SK-N-SH (cell line): ENCODE data around the gene NRP2. TPM values are rescaled to one million over a fixed set of nuclear protein-coding genes. Genes with fewer than 3 reads are reported as not detected.

ENCODE experiments used
- CTCF ChIA-PET: fragments of 300-600, 350-600 bp; formaldehyde crosslinking; extraction: SDS; loops from one replicate; lab custom pipeline; 2021; lab: Yijun Ruan, JAX
- POLR2A ChIA-PET: fragments of 350-600 bp; sonication (Branson Sonifier 250); formaldehyde crosslinking; extraction: SDS; loops from one replicate; lab custom pipeline; 2020; ENCODE audit warnings: antibody characterized with exemption, inconsistent platforms; lab: Yijun Ruan, JAX
- DNase-seq: peaks from one replicate; pipeline ENCODE4 v3.0.0; 2012
- H2AFZ ChIP-seq: fragments of 200-600 bp; sonication (generic); 2 replicates; pipeline ENCODE4 v1.8.1; 2016; ENCODE audit warnings: antibody characterized with exemption, mild to moderate bottlenecking, low read depth
- H3F3A ChIP-seq: fragments of 200-600 bp; sonication (generic); replicated peaks from 2 replicates; pipeline ENCODE3; 2016; ENCODE audit warnings: antibody characterized with exemption, mild to moderate bottlenecking; ENCODE audit not compliant: insufficient read depth
- H3K27ac ChIP-seq, 2 experiments: fragments of 200-500 bp in 1 of 2; fragments of 200-600 bp in 1 of 2; sonication (Bioruptor generic) in 1 of 2; sonication (generic), shearing (Covaris generic) in 1 of 2; 2 replicates each; pipeline versions ENCODE4 v1.5.1 to v1.6.1; 2014 to 2016; ENCODE audit warnings: low read depth in 2 of 2, inconsistent platforms in 1 of 2, low read length in 1 of 2, mild to moderate bottlenecking in 1 of 2, mixed read lengths in 1 of 2
- H3K27me3 ChIP-seq: fragments of 200-600 bp; sonication (generic), shearing (Covaris generic); 2 replicates; pipeline ENCODE4 v1.6.1; 2016; ENCODE audit warnings: mixed run types; ENCODE audit not compliant: insufficient read depth
- H3K36me3 ChIP-seq, 2 experiments: fragments of 200-500 bp in 1 of 2; fragments of 200-600 bp in 1 of 2; sonication (Bioruptor generic) in 1 of 2; sonication (generic) in 1 of 2; replicated peaks in 1 of 2; 2 replicates each; pipeline versions ENCODE3 to v1.5.1; 2014 to 2016; ENCODE audit warnings: low read length in 1 of 2, mild to moderate bottlenecking in 1 of 2; ENCODE audit not compliant: insufficient read depth in 2 of 2, control insufficient read depth in 1 of 2
- H3K4me1 ChIP-seq, 2 experiments: fragments of 200-500 bp in 1 of 2; fragments of 200-600 bp in 1 of 2; sonication (Bioruptor generic) in 1 of 2; sonication (generic), shearing (Covaris generic) in 1 of 2; 2 replicates each; pipeline versions ENCODE4 v1.5.1 to v1.6.1; 2014 to 2016; ENCODE audit warnings: low read depth in 1 of 2, low read length in 1 of 2, mixed run types in 1 of 2; ENCODE audit not compliant: insufficient read depth in 2 of 2, control insufficient read depth in 1 of 2
- H3K4me2 ChIP-seq: fragments of 200-600 bp; sonication (generic), shearing (Covaris generic); 2 replicates; pipeline ENCODE4 v1.6.1; 2017; ENCODE audit warnings: mixed run types
- H3K4me3 ChIP-seq, 2 experiments: fragments of 200-500 bp in 1 of 2; fragments of 200-600 bp in 1 of 2; sonication (Bioruptor generic) in 1 of 2; sonication (generic), shearing (Covaris generic) in 1 of 2; 2 replicates each; pipeline versions ENCODE4 v1.5.1 to v1.8.1; 2014 to 2016; ENCODE audit warnings: low read depth in 2 of 2, inconsistent platforms in 1 of 2, low read length in 1 of 2, mild to moderate bottlenecking in 1 of 2, mixed read lengths in 1 of 2, moderate library complexity in 1 of 2
- H3K79me2 ChIP-seq: fragments of 200-600 bp; sonication (generic); 2 replicates; pipeline ENCODE4 v1.8.1; 2017; ENCODE audit warnings: mild to moderate bottlenecking; ENCODE audit not compliant: insufficient read depth
- H3K9ac ChIP-seq: fragments of 200-600 bp; sonication (generic); 2 replicates; pipeline ENCODE4 v1.6.1; 2017; ENCODE audit warnings: mixed run types
- H3K9me2 ChIP-seq: fragments of 200-600 bp; sonication (generic); 2 replicates; pipeline ENCODE4 v1.6.1; 2017; ENCODE audit warnings: mixed run types
- H3K9me3 ChIP-seq: fragments of 200-600 bp; sonication (generic); 2 replicates; pipeline ENCODE4 v1.6.1; 2017; ENCODE audit warnings: mixed run types, mild to moderate bottlenecking, moderate library complexity
- H4K20me1 ChIP-seq: fragments of 200-600 bp; sonication (generic); 2 replicates; pipeline ENCODE4 v1.6.1; 2017; ENCODE audit warnings: mild to moderate bottlenecking, mixed run types; ENCODE audit not compliant: insufficient read depth
- CHD2 ChIP-seq: fragments of 150-350 bp; IDR thresholded peaks from 2 replicates; pipeline ENCODE4 v1.6.1; 2018; ENCODE audit warnings: low read length; ENCODE audit not compliant: partially characterized antibody
- GABPA ChIP-seq: IDR thresholded peaks from 2 replicates; pipeline ENCODE4 v1.4.0; 2012; ENCODE audit warnings: low read depth, mild to moderate bottlenecking
- MEF2A ChIP-seq: IDR thresholded peaks from 2 replicates; pipeline ENCODE4 v1.4.0; 2012; ENCODE audit warnings: low read depth, borderline replicate concordance
- POLR2AphosphoS5 ChIP-seq: IDR thresholded peaks from 2 replicates; pipeline ENCODE4 v1.6.1; 2012; ENCODE audit warnings: low read depth, low read length
- SIN3A ChIP-seq: IDR thresholded peaks from 2 replicates; pipeline ENCODE4 v1.6.1; 2012; ENCODE audit warnings: low read depth, mild to moderate bottlenecking, low read length, moderate library complexity, borderline replicate concordance
- USF1 ChIP-seq: IDR thresholded peaks from 2 replicates; pipeline ENCODE4 v1.4.0; 2012; ENCODE audit warnings: low read depth, borderline replicate concordance
- WGBS: methylation state at CpG from one replicate; pipeline ENCODE4 v1.1.6; 2017; ENCODE audit warnings: low lambda C conversion rate; 5-methylcytosine and 5-hydroxymethylcytosine counted together
- polyA plus RNA-seq, 3 experiments: library from polyadenylated mRNA; depleted of rRNA; stranded (reverse); fragments of >200 nt; gene quantifications; 2 replicates each; pipeline ENCODE4 v1.2.3, GENCODE V29; 2012
- TF ChIP-seq, protein P1 (sequence below): IDR thresholded peaks from 2 replicates; pipeline ENCODE4 v1.4.0; 2012; ENCODE audit warnings: low read depth, borderline replicate concordance

Gene NRP2
- polyA plus RNA-seq, 1 of the 3 experiments (the other 2 are of a cell fraction): 68.8 TPM

DNA sequence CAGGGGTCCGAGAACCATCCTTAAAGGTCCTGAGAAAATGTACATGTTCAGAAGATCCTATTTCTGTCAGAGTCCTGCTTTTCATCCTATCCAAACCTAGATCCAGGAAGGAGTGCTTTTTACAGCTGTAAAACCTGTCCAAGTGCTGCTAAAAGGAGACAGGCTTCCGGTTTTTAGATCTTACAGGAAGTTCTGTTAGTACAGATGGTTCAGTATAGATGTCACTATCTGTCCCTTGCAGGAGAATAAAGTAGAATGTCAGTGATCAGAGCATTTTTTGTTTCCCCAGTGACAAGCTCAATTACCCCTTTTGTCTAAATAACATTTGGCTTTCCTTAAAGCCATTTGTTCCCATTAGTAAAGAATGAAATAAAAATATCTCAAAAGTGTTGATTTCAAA, 98.3 kb downstream of the NRP2 start:
- Histone ChIP-seq H3K4me1 (peaks cover 0 to 2% of the 10 kb centered on the region in 2 experiments; a peak in 2 of 4 replicates), H4K20me1 (no peaks in the 10 kb centered on the region), H3K4me3 (no peak overlapping the region), H3K27me3 (no peaks in the 10 kb centered on the region), H3K9me2 (no peaks in the 10 kb centered on the region), H3K9ac (no peak overlapping the region), H3K27ac (no peak overlapping the region), H2AFZ (no peak overlapping the region), H3K4me2 (no peak overlapping the region), H3K36me3 (peaks cover 0 to 4% of the 10 kb centered on the region in 2 experiments), H3K9me3 (no peaks in the 10 kb centered on the region), H3F3A (no peaks in the 10 kb centered on the region), H3K79me2 (no peaks in the 10 kb centered on the region)
- ChIA-PET POLR2A (no interaction called here), CTCF (interaction anchor here (1.9 kb wide), 1 partner anchor 145 kb away, joined by 7 read pairs; no protein-coding TSS in a partner anchor)
- DNase-seq: no peak
- TF ChIP-seq MEF2A (no peak), USF1 (no peak), CHD2 (no peak), GABPA (no peak), POLR2AphosphoS5 (no peak)
- WGBS: 80% methylated on average over 2 of the region's 2 CpGs

GRCh38 chr2:205781244-205781931, 99.1 kb downstream of the NRP2 start:
- no peaks in the 10 kb centered on the region for H3K79me2 ChIP-seq
- H3F3A ChIP-seq: no peaks in the 10 kb centered on the region
- no peak overlapping the region for H3K4me2 ChIP-seq
- POLR2A ChIA-PET: no interaction called here
- TF ChIP-seq SIN3A: no peak
- TF ChIP-seq, protein P1, sequence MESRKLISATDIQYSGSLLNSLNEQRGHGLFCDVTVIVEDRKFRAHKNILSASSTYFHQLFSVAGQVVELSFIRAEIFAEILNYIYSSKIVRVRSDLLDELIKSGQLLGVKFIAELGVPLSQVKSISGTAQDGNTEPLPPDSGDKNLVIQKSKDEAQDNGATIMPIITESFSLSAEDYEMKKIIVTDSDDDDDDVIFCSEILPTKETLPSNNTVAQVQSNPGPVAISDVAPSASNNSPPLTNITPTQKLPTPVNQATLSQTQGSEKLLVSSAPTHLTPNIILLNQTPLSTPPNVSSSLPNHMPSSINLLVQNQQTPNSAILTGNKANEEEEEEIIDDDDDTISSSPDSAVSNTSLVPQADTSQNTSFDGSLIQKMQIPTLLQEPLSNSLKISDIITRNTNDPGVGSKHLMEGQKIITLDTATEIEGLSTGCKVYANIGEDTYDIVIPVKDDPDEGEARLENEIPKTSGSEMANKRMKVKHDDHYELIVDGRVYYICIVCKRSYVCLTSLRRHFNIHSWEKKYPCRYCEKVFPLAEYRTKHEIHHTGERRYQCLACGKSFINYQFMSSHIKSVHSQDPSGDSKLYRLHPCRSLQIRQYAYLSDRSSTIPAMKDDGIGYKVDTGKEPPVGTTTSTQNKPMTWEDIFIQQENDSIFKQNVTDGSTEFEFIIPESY: no peak
- no peaks in the 10 kb centered on the region for H3K27me3 ChIP-seq
- H4K20me1 ChIP-seq: no peaks in the 10 kb centered on the region
- peaks cover 0 to 2% of the 10 kb centered on the region in 2 experiments; a peak in 2 of 4 replicates for H3K4me1 ChIP-seq
- WGBS: 99% methylated on average over 5 of the region's 5 CpGs
- H3K36me3 ChIP-seq: peaks cover 0 to 4% of the 10 kb centered on the region in 2 experiments
- no peak overlapping the region for H2AFZ ChIP-seq
- H3K9me2 ChIP-seq: no peaks in the 10 kb centered on the region
- CTCF ChIA-PET: interaction anchor here (1.9 kb wide), 1 partner anchor 144 kb away, joined by 7 read pairs; no protein-coding TSS in a partner anchor
- H3K27ac ChIP-seq: no peak overlapping the region
- no peak overlapping the region for H3K9ac ChIP-seq
- DNase-seq: no peak
- no peaks in the 10 kb centered on the region for H3K9me3 ChIP-seq
- no peak overlapping the region for H3K4me3 ChIP-seq
